IPS-15b (cell line): Measurements from ENCODE around the gene MACROH2A1.

Experiments used
- H3K27me3 ChIP-seq: one replicate; pipeline ENCODE4 v1.6.1; 2013; ENCODE audit warnings: low read length; ENCODE audit not compliant: control insufficient read depth, insufficient read depth
- H3K36me3 ChIP-seq: one replicate; pipeline ENCODE4 v1.6.1; 2013; ENCODE audit warnings: low read length; ENCODE audit not compliant: control insufficient read depth, insufficient read depth
- H3K4me1 ChIP-seq: one replicate; pipeline ENCODE4 v1.6.1; 2013; ENCODE audit warnings: mild to moderate bottlenecking, low read length; ENCODE audit not compliant: control insufficient read depth, insufficient read depth
- H3K4me3 ChIP-seq: one replicate; pipeline ENCODE4 v1.5.1; 2013; ENCODE audit warnings: low read depth, low read length
- H3K9ac ChIP-seq: one replicate; pipeline ENCODE4 v1.6.1; 2013; ENCODE audit warnings: low read depth, mild to moderate bottlenecking, low read length
- H3K9me3 ChIP-seq: one replicate; pipeline ENCODE4 v1.6.1; 2013; ENCODE audit warnings: mild to moderate bottlenecking, low read length; ENCODE audit not compliant: control insufficient read depth, insufficient read depth

The MACROH2A1 gene

GRCh38 chr5:135320718-135321484 lies 78.1 kb downstream of the MACROH2A1 start:
- Histone ChIP-seq H3K9ac (no peak overlapping the region), H3K4me3 (no peak overlapping the region), H3K4me1 (no peaks in the 10 kb centered on the region), H3K27me3 (no peaks in the 10 kb centered on the region), H3K36me3 (no peaks in the 10 kb centered on the region), H3K9me3 (no peaks in the 10 kb centered on the region)

DNA sequence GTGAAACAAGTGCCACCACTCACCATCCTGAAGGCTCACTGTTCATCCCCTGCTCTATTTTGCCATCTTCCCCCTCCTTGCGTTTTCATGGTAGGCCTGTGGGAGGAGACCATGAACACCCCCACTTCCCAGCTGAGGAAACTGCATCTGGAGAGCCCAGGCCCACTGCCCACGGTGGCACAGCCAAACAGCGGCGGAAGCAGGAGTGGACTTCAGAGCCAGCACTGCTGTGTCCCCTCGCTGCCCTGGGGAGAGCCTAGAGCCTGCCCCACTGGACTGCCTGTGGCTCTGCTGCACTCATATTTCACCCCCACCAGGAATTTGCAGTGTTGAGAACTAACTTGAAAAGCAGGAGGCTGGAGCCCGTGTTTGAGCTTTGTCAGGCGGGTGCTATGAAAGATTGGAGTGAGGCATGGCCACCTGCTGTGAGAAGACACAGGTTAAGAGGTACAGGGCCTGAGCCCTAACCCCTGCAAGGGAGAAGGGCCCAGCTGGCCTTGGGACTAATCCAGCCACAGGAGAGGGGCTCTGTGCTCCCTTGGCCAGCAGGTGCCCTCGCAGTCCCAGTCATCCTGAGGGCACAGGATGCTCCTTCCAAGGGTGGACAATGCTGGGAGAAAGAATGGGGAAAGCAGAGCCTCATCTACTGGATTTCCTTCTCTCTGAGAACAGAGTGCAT lies 79.0 kb downstream of the MACROH2A1 start:
- Histone ChIP-seq H3K4me1 (no peaks in the 10 kb centered on the region), H3K27me3 (no peaks in the 10 kb centered on the region), H3K9ac (no peak overlapping the region), H3K36me3 (no peaks in the 10 kb centered on the region), H3K4me3 (no peak overlapping the region), H3K9me3 (no peaks in the 10 kb centered on the region)

DNA sequence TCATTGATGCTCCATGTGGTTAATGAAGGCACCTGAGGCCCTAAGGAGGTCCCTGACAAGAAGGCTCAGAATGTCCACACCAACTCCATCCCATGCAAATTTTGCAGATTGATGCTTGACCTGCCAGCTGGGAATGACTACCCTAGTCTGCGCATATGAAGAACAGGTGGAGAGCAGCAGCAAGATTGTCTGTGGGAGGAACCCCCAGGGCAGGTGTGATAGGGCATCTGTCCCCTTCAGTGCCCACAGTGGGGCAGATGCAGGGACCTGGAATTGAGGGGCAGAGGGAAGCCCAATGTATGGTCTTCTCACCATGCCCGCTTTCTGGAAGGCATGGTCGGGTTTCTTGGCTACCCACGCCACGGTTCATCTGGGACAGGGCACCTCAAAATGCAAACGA lies 79.6 kb downstream of the MACROH2A1 start:
- Histone ChIP-seq H3K27me3 (no peaks in the 10 kb centered on the region), H3K9me3 (no peaks in the 10 kb centered on the region), H3K4me3 (no peak overlapping the region), H3K9ac (no peak overlapping the region), H3K4me1 (no peaks in the 10 kb centered on the region), H3K36me3 (no peaks in the 10 kb centered on the region)

- H3K9ac ChIP-seq, result no peak overlapping the region
- H3K27me3 ChIP-seq, result no peaks in the 10 kb centered on the region
Measured at GRCh38 chr5:135318924-135319323, 80.1 kb downstream of the MACROH2A1 start.

DNA sequence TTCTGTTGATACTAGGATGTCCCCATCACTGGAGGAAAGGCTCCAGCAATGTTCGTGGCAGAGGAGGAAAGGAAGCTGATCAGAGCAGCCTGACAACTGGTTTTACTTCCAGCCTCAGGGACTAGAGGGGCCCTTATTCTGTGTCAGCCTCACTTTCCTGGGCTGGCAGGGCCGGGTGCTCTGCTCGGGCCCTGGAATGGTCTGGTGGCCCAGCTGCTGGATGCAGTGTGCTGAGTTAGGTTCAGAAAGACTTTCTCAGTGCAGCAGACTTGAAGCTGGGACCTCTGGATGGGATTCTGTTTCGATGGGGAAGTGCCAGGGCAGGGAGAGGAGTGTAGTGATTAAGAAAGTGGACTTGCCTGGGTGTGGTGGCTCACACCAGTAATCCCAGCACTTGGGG lies 81.0 kb downstream of the MACROH2A1 start:
- H3K36me3 ChIP-seq, result no peaks in the 10 kb centered on the region
- no peaks in the 10 kb centered on the region for H3K4me1 ChIP-seq
- no peaks in the 10 kb centered on the region for H3K9me3 ChIP-seq
- H3K9ac ChIP-seq, result no peak overlapping the region
- no peaks in the 10 kb centered on the region for H3K27me3 ChIP-seq
- no peak overlapping the region for H3K4me3 ChIP-seq

More at GRCh38 chr5:135318924-135319323, 80.1 kb downstream of the MACROH2A1 start:
- Histone ChIP-seq H3K9me3 (no peaks in the 10 kb centered on the region), H3K4me3 (no peak overlapping the region), H3K36me3 (no peaks in the 10 kb centered on the region), H3K4me1 (no peaks in the 10 kb centered on the region)

DNA sequence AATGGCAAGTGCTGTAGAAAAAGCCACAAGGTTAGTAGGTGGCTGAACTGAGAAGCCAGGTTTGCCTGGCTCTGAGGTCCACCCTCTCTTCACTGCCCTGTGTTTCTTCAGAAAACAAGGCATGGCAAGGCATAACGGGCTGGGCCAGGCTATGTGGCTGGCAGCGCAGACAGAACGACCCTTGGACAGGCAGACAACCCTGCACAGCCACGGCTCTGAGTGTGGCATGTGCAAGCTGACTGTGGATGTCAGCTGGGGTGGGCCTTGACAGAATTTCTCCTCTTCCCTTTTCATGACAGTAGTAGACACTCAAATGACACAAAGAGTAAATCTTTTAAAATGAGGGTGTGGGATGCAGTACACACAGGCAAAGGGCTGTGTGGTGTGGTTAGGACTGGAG lies 81.7 kb downstream of the MACROH2A1 start:
- Histone ChIP-seq H3K9ac (no peak overlapping the region), H3K36me3 (no peaks in the 10 kb centered on the region)

DNA sequence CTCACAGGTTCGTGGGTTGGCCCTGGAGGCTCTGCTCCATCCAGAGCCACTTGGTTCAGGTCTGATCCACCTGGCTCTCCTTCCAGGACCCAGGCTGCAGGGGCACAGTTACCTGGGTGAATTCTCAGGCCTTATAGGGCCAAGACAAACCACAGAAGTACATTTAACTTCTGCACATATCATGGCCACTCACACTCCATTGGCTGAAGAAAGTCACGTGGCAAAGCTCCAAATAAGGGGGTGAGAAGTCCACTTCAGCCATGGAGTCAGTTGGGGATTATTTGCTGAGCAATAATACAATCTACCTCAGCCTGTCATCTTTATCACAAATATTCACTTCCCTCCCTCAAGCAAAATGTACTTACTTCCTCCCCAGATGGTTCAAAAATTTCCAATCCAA lies 83.6 kb downstream of the MACROH2A1 start:
- H3K27me3 ChIP-seq, result no peaks in the 10 kb centered on the region
- H3K4me1 ChIP-seq, result no peaks in the 10 kb centered on the region
- H3K36me3 ChIP-seq, result no peaks in the 10 kb centered on the region
- H3K9me3 ChIP-seq, result no peaks in the 10 kb centered on the region
- H3K9ac ChIP-seq, result no peak overlapping the region
- H3K4me3 ChIP-seq, result no peak overlapping the region

More for the DNA sequence above, 81.7 kb downstream of the MACROH2A1 start:
- H3K4me3 ChIP-seq, result no peak overlapping the region
- no peaks in the 10 kb centered on the region for H3K27me3 ChIP-seq
- no peaks in the 10 kb centered on the region for H3K9me3 ChIP-seq
- no peaks in the 10 kb centered on the region for H3K4me1 ChIP-seq

DNA sequence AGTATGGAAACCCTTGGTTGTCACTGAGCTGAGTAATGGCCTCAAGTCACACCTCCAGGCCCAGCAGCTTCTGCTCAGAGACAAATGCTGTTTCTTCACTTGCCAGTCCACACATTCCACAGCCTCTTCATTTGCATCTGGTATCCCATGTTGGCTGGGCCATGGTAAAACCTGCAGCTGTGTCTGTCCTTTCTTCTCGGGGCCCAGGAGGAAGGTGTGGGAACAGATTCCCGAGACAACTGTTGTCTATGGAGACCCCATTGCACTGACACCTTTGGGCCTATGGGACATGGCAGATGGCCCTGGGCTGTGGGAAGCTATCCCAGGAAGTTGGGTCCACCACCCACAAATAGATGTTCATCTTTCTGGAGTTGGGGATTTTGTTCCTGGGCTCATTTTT lies 85.1 kb downstream of the MACROH2A1 start:
- Histone ChIP-seq H3K36me3 (no peaks in the 10 kb centered on the region), H3K4me1 (no peaks in the 10 kb centered on the region)

DNA sequence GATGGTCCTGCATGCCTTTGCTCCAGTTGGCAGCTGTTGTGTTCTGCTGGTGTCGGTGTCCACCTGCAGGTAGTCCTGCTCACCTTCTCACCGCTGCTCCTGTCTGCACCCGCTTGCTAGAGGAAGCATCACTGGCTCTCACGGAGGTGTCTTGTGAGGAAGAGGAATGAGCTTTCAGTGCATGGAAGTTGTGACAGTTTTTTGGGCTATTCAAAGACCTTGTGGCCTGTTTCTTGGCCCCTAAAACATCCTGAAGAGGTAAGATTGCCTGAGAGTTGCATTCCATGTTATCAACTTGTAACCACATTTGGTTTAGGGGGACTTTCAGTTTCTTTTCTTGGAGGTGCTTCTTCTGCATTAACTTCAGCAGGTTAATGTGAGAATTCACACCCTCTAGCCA lies 85.6 kb downstream of the MACROH2A1 start:
- Histone ChIP-seq H3K4me1 (no peaks in the 10 kb centered on the region), H3K36me3 (no peaks in the 10 kb centered on the region), H3K9ac (no peak overlapping the region), H3K4me3 (no peak overlapping the region), H3K9me3 (no peaks in the 10 kb centered on the region), H3K27me3 (no peaks in the 10 kb centered on the region)

More for the DNA sequence above, 85.1 kb downstream of the MACROH2A1 start:
- no peak overlapping the region for H3K4me3 ChIP-seq
- no peak overlapping the region for H3K9ac ChIP-seq
- H3K27me3 ChIP-seq, result no peaks in the 10 kb centered on the region
- H3K9me3 ChIP-seq, result no peaks in the 10 kb centered on the region

- Histone ChIP-seq H3K9me3 (no peaks in the 10 kb centered on the region), H3K9ac (no peak overlapping the region)
Measured at GRCh38 chr5:135312255-135312935, 86.6 kb downstream of the MACROH2A1 start.

GRCh38 chr5:135310328-135310989 lies 88.6 kb downstream of the MACROH2A1 start:
- H3K27me3 ChIP-seq, result no peaks in the 10 kb centered on the region
- H3K9ac ChIP-seq, result no peak overlapping the region

More at GRCh38 chr5:135312255-135312935, 86.6 kb downstream of the MACROH2A1 start:
- Histone ChIP-seq H3K4me3 (no peak overlapping the region), H3K27me3 (no peaks in the 10 kb centered on the region), H3K4me1 (peaks cover under 1% of the 10 kb centered on the region), H3K36me3 (no peaks in the 10 kb centered on the region)

More at GRCh38 chr5:135310328-135310989, 88.6 kb downstream of the MACROH2A1 start:
- Histone ChIP-seq H3K4me1 (peaks cover 4% of the 10 kb centered on the region), H3K36me3 (no peaks in the 10 kb centered on the region), H3K9me3 (no peaks in the 10 kb centered on the region), H3K4me3 (no peak overlapping the region)
